ENCODE results near the gene SCN2A.
"Not testable (repeated sequence)": the region's sequence is repeated elsewhere in the genome, so short reads cannot be mapped to it uniquely, and the experiment has no call there.

Gene SCN2A

DNA sequence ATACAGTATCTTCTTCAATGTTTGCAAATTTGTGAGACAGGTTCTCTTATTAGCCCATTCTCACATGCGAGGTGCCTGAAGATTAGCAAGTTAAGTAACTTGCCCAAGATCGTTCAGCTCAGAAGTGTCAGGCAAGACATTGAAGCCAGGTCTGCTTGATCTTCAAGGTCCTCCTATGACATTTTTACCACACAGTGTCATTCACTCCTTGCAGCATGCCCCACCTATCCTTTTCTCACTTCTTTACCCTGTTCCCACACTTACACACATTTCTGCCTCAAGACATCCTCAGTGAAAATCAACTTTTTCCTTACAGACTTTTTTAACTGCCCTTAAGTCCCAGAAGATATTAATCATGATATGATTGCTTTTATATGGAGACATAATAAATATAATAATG, 73.8 kb downstream of the SCN2A start:
- Mint-ChIP-seq H3K27me3 (ENCODE audit: low read depth) (no peaks in the 10 kb centered on the region), H3K9me3 (no peaks in the 10 kb centered on the region), H3K27ac (no peak overlapping the region), H3K4me1 (ENCODE audit: low read depth) (peaks cover 18% of the 10 kb centered on the region), H3K4me3 (peak overlapping the region; percentile 2), H3K36me3 (ENCODE audit: low read depth) (no peaks in the 10 kb centered on the region)
- DNase-seq (ENCODE audit: low spot score) = no peak

DNA sequence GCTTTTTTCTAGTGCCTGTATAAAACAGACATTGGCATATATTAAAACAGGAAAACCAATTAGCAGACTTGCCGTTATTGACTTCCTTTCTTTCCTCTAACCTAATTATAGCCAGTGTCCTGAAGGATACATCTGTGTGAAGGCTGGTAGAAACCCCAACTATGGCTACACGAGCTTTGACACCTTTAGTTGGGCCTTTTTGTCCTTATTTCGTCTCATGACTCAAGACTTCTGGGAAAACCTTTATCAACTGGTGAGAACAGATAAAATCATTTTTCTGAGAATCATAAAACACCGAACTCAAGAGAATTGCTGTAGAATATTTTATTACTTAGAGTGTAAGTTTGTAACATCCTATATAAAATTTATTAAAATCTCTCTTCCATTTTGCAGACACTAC, 74.3 kb downstream of the SCN2A start:
- H3K36me3 Mint-ChIP-seq (ENCODE audit: low read depth) = no peaks in the 10 kb centered on the region
- peak overlapping the region; percentile 7 for H3K27ac Mint-ChIP-seq
- DNase-seq (ENCODE audit: low spot score) = no peak
- no peaks in the 10 kb centered on the region for H3K9me3 Mint-ChIP-seq
- no peaks in the 10 kb centered on the region for H3K27me3 Mint-ChIP-seq (ENCODE audit: low read depth)
- peak overlapping the region; percentile 50 for H3K4me3 Mint-ChIP-seq
- H3K4me1 Mint-ChIP-seq (ENCODE audit: low read depth) = peaks cover 18% of the 10 kb centered on the region

DNA sequence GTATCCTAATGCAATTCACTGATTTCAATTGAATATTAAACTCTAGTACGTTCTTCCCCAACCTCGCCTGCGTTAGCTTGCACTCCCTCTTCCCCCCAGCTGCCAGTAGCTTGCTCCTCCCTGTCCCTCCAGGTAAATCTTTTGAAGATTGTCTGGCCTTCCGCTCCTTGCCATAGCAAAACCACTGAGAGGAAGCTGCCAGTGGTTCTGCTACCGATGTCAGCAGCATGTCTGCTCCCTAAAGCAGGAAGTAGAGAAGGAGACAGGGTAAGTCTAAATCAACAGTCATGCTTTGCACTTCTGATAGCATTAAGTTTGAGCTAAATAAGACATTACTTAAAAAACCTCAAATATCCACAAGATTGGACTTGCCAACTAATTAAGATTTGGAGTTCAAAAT, 89.1 kb downstream of the SCN2A start:
- Mint-ChIP-seq H3K4me1 (ENCODE audit: low read depth) (peaks cover 10% of the 10 kb centered on the region), H3K9me3 (no peaks in the 10 kb centered on the region), H3K27ac (no peak overlapping the region), H3K36me3 (ENCODE audit: low read depth) (no peaks in the 10 kb centered on the region), H3K4me3 (peak overlapping the region; percentile 43), H3K27me3 (ENCODE audit: low read depth) (peaks cover 11% of the 10 kb centered on the region)
- DNase-seq (ENCODE audit: low spot score) = no peak

DNA sequence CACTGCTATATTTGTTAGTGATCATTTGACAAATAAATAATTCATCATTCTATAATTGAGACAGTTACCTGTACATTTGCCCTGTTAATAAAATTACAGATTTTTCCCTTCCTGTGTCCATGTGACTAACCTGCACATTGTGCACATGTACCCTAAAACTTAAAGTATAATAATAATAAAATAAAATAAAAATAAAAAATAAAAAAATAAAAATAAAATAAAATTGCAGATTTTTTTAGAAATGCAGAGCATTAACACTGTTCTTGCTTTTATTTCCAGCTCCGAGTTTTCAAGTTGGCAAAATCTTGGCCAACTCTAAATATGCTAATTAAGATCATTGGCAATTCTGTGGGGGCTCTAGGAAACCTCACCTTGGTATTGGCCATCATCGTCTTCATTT, 105.1 kb downstream of the SCN2A start:
- not testable (repeated sequence) for H3K36me3 Mint-ChIP-seq (ENCODE audit: low read depth); H3K27ac Mint-ChIP-seq; H3K9me3 Mint-ChIP-seq; H3K4me3 Mint-ChIP-seq; H3K4me1 Mint-ChIP-seq (ENCODE audit: low read depth); H3K27me3 Mint-ChIP-seq (ENCODE audit: low read depth); DNase-seq (ENCODE audit: low spot score)

DNA sequence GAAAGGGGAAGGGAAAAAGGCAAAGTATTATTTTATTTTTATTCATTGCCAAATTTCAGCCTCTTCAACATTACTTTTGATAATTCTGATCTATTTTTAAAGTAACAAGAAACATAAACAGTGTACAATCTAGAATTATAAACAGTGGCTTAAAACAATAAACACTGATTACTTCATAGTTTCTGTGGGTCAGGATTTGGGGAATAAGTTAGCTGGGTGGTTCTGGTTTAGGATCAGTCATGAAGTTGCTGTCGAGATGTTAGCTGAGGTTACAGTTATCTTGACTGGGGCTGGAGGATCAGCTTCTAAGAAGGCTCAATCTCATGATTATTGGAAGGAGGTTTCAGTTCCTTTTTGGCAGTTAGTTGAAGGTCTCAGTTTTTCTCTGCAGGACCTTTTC, 109.2 kb downstream of the SCN2A start:
- Mint-ChIP-seq H3K27ac (no peak overlapping the region), H3K36me3 (ENCODE audit: low read depth) (no peaks in the 10 kb centered on the region), H3K4me1 (ENCODE audit: low read depth) (no peaks in the 10 kb centered on the region), H3K4me3 (no peak overlapping the region), H3K9me3 (no peaks in the 10 kb centered on the region), H3K27me3 (ENCODE audit: low read depth) (peaks cover 3% of the 10 kb centered on the region)
- no peak for DNase-seq (ENCODE audit: low spot score)

DNA sequence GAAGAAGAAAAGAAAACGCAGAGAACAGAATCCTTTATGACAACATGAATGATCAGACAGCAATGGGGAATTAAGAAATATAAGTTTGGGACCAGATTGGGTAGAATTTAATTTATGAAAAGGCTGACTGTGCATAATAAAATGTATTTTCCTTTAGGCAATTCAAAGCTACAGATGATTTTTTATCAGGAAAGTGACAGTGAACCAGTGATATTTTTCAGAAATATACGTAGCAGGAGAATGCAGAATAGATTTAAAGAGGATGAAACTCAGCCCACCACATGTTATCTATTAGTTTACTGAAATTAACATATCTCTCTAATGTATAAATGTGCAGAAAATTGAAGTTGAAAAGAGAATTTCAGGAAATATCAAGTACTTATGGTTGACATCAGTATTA, 110.0 kb downstream of the SCN2A start:
- Mint-ChIP-seq H3K4me1 (ENCODE audit: low read depth) (no peaks in the 10 kb centered on the region), H3K36me3 (ENCODE audit: low read depth) (no peaks in the 10 kb centered on the region), H3K27ac (no peak overlapping the region), H3K27me3 (ENCODE audit: low read depth) (peaks cover 5% of the 10 kb centered on the region), H3K4me3 (no peak overlapping the region), H3K9me3 (no peaks in the 10 kb centered on the region)
- DNase-seq (ENCODE audit: low spot score) = no peak

DNA sequence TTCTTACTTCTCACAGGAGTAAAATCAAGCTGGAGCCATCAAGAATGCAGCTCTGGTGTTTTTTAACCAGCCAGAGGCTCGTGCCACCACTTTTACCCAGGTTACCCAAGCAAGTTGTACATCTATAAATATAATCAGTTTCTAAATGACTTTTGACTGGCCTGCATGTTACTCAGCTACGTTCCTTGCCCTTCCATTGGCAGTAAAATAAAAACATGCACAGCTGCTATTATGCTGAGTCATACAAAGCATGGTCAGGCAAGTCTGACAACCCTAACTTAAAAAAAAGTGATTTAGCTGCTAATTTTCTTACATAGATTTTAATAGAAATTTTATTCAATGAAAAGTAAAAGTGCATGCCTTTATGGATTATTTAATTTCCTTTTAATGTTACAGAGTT, 118.5 kb downstream of the SCN2A start:
- Mint-ChIP-seq H3K36me3 (ENCODE audit: low read depth) (no peaks in the 10 kb centered on the region), H3K27ac (no peak overlapping the region), H3K4me1 (ENCODE audit: low read depth) (no peaks in the 10 kb centered on the region), H3K4me3 (no peak overlapping the region), H3K27me3 (ENCODE audit: low read depth) (peaks cover 5% of the 10 kb centered on the region), H3K9me3 (no peaks in the 10 kb centered on the region)
- no peak for DNase-seq (ENCODE audit: low spot score)

DNA sequence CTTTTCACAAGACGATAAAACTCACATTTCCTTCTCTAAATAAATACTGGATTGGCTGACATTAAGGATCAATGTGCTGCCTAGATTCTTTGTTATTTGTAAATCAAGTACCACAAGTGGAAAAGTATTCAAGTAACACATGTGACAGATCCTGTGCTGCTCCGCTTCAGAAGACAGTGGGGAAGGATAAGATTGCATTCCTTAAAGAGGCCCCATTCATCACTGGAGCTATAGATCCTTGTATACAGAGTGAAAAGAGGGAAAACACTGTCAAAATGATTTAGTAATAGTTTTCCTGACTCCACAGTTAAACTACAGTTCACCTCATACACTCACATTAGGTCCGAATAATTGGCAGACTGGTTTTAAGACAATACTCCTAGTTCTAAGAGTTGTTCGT, 122.3 kb downstream of the SCN2A start:
- H3K4me3 Mint-ChIP-seq = no peak overlapping the region
- no peaks in the 10 kb centered on the region for H3K36me3 Mint-ChIP-seq (ENCODE audit: low read depth)
- H3K27me3 Mint-ChIP-seq (ENCODE audit: low read depth) = peaks cover under 1% of the 10 kb centered on the region
- H3K9me3 Mint-ChIP-seq = no peaks in the 10 kb centered on the region
- H3K4me1 Mint-ChIP-seq (ENCODE audit: low read depth) = peaks cover 2% of the 10 kb centered on the region
- DNase-seq (ENCODE audit: low spot score) = no peak
- no peak overlapping the region for H3K27ac Mint-ChIP-seq

DNA sequence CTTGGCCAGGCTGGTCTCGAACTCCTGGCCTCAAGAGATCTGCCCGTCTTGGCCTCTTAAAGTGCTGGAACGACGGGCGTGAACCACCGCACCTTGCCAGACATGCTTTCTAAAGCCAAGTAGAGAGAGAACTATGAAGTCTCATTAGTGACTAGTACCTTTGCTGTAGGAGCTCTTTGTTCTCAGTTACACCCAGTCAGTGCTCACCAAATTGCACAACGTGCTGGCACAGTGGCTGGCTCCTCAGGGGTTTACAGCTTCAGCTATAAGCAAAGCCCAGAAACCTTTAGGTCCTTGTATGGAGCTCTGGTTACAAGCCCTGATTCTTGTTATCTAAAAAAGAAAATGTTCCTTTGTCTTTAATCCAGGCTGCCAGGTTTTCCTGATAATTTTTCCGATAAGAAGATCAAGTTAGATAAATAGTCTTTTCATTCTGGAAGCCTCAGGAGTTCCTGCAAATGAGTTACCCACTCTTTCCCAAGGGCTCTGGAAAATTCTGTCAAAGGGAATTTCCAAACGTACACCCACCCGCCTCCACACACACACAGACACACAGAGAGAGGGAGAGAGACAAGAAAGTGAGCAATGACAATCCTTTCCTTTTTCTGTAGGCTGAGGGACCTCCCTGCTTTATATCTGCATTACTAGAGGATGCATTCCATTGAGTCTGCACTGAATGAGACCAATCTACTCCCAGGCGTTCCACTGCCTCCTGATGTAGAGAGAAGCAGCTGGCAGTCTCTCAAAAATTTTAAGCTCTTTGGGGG, 130.1 kb downstream of the SCN2A start:
- H3K27me3 Mint-ChIP-seq (ENCODE audit: low read depth) = peaks cover 4% of the 10 kb centered on the region
- H3K27ac Mint-ChIP-seq = no peak overlapping the region
- peaks cover 2% of the 10 kb centered on the region for H3K4me1 Mint-ChIP-seq (ENCODE audit: low read depth)
- H3K9me3 Mint-ChIP-seq = no peaks in the 10 kb centered on the region
- no peak overlapping the region for H3K4me3 Mint-ChIP-seq
- DNase-seq (ENCODE audit: low spot score) = no peak
- no peaks in the 10 kb centered on the region for H3K36me3 Mint-ChIP-seq (ENCODE audit: low read depth)

DNA sequence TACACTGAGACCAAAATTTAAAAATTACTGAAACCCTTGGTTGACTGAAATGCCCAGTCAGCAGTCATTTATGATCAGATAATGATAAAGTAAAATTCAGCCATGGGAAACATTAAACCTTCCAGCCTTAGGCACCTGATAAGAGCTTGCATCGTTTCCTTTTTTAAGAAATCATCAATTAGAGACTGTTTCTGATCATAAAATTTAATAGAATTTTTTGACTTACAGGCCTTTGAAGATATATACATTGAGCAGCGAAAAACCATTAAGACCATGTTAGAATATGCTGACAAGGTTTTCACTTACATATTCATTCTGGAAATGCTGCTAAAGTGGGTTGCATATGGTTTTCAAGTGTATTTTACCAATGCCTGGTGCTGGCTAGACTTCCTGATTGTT, 130.7 kb downstream of the SCN2A start:
- no peaks in the 10 kb centered on the region for H3K36me3 Mint-ChIP-seq (ENCODE audit: low read depth)
- H3K27ac Mint-ChIP-seq = no peak overlapping the region
- H3K4me3 Mint-ChIP-seq = no peak overlapping the region
- DNase-seq (ENCODE audit: low spot score) = no peak
- H3K9me3 Mint-ChIP-seq = no peaks in the 10 kb centered on the region
- H3K27me3 Mint-ChIP-seq (ENCODE audit: low read depth) = peaks cover 9% of the 10 kb centered on the region
- H3K4me1 Mint-ChIP-seq (ENCODE audit: low read depth) = peaks cover 2% of the 10 kb centered on the region

DNA sequence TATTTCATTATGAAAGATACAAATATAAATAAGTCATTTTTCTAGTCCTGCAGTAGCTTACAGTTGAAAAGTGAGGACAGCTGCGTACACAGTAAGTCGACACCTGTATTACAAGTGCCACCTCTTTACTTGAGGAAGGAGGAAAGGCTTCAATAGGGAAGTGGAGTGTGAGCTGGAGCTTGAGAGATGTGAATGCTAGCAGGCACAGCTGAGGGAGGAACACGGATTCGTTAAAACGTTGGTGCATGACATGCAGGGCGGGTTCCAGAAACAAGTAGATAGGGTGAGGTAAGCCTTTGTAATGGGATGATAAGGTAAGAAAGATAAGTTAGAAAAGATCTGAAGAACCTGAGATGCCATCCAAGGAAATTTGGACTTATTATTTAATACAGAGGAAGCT, 132.1 kb downstream of the SCN2A start:
- Mint-ChIP-seq H3K36me3 (ENCODE audit: low read depth) (no peaks in the 10 kb centered on the region), H3K4me3 (no peak overlapping the region), H3K9me3 (no peaks in the 10 kb centered on the region), H3K4me1 (ENCODE audit: low read depth) (no peaks in the 10 kb centered on the region), H3K27me3 (ENCODE audit: low read depth) (peaks cover 9% of the 10 kb centered on the region), H3K27ac (no peak overlapping the region)
- no peak for DNase-seq (ENCODE audit: low spot score)

DNA sequence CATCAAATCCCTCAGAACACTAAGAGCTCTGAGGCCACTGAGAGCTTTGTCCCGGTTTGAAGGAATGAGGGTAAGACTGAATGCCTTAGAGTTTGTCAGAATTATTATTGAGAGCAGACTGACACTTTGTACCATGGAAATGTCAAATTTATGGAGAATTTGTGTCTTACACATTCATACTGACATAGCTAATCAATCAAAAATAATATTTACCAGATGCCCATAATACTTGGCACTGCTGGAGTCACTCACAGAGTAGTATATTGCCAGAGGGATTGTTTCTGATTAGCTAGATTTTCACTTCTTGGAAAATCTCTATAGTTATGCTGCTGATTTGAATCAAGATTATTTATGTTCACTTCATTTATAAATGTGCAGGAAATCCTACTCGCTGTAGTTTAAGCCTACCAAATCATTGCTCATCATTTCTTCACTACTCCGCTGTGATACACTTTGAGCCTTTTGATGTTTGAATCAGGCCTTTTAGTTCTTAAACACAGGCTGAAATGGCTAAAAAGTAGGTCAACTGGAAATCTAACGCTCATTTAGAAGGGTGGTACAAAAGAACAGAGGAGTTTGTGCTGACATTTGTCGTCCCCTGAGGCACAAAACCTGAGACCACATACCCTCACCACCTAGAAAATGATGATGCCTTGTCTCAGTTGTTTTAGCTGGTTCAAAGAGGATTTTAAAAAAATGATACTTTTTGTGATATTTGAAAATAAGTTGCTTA, 134.2 kb downstream of the SCN2A start:
- Mint-ChIP-seq H3K27ac (no peak overlapping the region), H3K9me3 (no peaks in the 10 kb centered on the region), H3K27me3 (ENCODE audit: low read depth) (peaks cover 9% of the 10 kb centered on the region), H3K36me3 (ENCODE audit: low read depth) (no peaks in the 10 kb centered on the region), H3K4me1 (ENCODE audit: low read depth) (no peaks in the 10 kb centered on the region), H3K4me3 (no peak overlapping the region)
- DNase-seq (ENCODE audit: low spot score) = no peak

DNA sequence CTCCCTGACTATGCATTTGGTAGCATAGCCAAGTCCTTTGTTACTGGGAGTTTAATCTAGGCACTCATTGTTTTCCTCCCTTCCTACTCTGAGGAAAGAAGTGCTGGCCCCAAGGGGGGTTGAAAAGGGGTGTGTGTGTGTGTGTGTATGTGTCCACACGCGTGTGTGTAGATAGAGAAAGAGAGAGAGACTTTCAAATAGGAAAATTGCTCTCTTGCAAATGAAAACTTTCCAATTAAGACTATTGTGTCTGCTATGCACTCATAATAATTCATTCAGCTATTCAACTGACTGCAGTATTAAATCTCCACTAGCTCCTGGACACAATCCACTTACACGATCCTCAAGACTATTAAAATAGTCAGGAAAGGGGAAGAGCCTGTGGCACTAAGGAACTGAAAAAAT, 137.4 kb downstream of the SCN2A start:
- Mint-ChIP-seq H3K4me3 (no peak overlapping the region), H3K4me1 (ENCODE audit: low read depth) (no peaks in the 10 kb centered on the region), H3K27me3 (ENCODE audit: low read depth) (peaks cover 8% of the 10 kb centered on the region), H3K36me3 (ENCODE audit: low read depth) (no peaks in the 10 kb centered on the region), H3K27ac (no peak overlapping the region), H3K9me3 (no peaks in the 10 kb centered on the region)
- no peak for DNase-seq (ENCODE audit: low spot score)

DNA sequence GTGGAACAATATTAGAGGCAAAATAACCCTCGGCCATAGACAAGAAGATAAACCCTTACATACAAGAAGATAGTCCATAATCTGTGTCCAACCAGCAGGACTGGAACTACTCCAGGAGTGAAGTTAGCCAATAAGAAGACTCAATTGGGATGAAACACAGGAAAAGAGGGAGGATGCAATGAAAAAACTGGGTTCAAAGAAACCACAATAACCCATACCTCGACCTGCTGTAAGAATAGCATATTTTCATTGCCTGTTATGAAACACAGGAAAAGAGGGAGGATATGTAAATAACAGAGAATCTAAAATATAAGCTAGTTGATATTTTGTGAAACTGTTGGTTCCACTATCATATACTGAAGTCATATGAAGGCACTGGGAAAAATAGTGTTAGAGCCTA, 143.1 kb downstream of the SCN2A start:
- DNase-seq (ENCODE audit: low spot score) = no peak
- H3K4me3 Mint-ChIP-seq = no peak overlapping the region

DNA sequence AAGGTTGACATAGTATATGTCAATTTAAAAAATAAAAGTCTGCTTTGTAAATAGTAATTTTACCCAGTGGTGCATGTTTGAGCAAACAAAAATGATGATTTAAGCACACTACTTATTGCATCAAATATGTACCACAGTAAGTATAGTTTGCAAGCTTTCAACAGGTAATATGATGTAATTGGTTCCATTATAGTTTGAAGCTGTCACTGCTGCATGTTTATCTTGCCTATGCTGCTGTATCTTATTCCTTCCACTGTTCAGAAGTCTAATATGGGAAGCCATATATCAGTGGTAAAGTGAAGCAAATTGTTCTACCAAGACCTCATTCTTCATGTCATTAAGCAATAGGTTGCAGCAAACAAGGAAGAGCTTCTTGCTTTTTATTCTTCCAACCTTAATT, 151.7 kb downstream of the SCN2A start:
- Mint-ChIP-seq H3K9me3 (no peaks in the 10 kb centered on the region), H3K27me3 (ENCODE audit: low read depth) (peaks cover 21% of the 10 kb centered on the region), H3K4me1 (ENCODE audit: low read depth) (peaks cover 18% of the 10 kb centered on the region), H3K27ac (no peak overlapping the region), H3K4me3 (no peak overlapping the region), H3K36me3 (ENCODE audit: low read depth) (no peaks in the 10 kb centered on the region)
- DNase-seq (ENCODE audit: low spot score) = no peak

More for the DNA sequence above, 143.1 kb downstream of the SCN2A start:
- Mint-ChIP-seq H3K9me3 (no peaks in the 10 kb centered on the region), H3K27ac (no peak overlapping the region), H3K27me3 (ENCODE audit: low read depth) (peaks cover 12% of the 10 kb centered on the region), H3K36me3 (ENCODE audit: low read depth) (no peaks in the 10 kb centered on the region), H3K4me1 (ENCODE audit: low read depth) (no peaks in the 10 kb centered on the region)

Data from T-helper 2 cell treated with Interferon-gamma antibody and Interleukin-4, amounts not matched to agents 5 μg/mL and 100 μg/mL, for 36 hours (primary cell).